Activated CD4-positive, CD25-positive, alpha-beta regulatory T cell treated with anti-CD3 and anti-CD28 coated beads, Interleukin-2, amount 50 U/mL, for 16 hours (primary cell): ENCODE measurements around the gene LENG8.
"Not testable (repeated sequence)": the region's sequence is repeated elsewhere in the genome, so short reads cannot be mapped to it uniquely, and the experiment has no call there.

ENCODE experiments used
- DNase-seq: peaks from one replicate; pipeline ENCODE4 v3.0.0-alpha.2; 2020; ENCODE audit warnings: low read depth, low spot score

LENG8 gene

GRCh38 chr19:54478677-54479266, 29.8 kb downstream of the LENG8 start:
- no peak for DNase-seq

DNA sequence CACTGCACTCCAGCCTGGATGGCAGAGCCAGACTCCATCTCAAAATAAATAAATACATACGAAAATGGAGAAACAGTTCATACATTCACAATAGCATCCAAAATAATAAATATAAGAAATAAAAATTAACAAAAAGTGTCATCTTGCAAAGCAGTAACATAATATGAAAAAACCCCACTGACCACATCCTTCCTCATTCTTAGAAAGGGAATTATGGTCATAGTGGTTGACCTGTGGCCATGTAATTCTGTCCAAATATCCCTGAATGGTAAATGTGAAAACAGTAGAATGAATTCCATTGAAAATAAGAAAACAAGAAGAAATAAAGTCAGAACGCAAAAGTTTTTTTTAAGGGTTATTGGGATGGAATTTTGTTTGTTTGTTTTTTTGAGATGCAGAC, 31.1 kb downstream of the LENG8 start:
- DNase-seq, result no peak

GRCh38 chr19:54481326-54481930, 32.4 kb downstream of the LENG8 start:
- DNase-seq, result no peak

GRCh38 chr19:54482889-54483288, 33.9 kb downstream of the LENG8 start:
- DNase-seq, result no peak

DNA sequence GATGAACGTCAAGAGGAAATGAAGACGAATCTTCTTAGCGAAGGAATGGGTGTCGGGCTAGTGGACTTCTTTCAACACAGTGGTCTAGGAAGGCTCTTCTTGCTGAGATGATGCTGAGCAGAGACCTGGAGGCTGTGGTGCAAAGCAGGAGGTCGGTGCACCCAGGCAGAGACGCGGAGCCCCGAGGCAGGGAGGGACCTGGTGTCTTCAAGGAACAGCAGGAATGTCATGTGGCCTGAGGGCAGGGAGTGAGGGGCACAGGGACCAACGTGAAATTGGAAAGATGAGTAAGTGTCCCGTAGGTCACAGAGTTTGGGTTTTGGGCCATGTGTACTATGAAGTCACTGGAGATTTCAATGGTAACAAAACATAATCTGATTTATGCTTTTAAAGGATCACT, 35.5 kb downstream of the LENG8 start:
- no peak for DNase-seq

DNA sequence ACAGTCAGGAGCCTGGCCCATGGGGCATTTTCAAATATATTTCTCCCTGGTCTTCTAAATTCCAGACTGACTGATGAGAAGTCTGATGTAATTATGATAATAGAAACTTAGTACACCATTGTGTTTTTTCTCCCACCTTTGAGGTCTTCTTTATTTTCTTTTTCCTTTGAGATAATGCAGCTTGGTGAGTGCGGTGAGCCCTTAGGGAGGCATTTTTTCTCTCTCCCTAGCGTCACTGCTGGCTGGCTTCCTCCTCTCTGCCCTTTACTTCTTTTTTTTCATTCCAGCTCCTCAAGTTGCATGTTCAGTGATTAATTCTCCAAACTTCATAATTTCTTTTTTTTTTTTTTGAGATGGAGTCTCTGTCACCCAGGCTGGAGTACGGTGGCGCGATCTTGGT, 36.9 kb downstream of the LENG8 start:
- DNase-seq, result no peak

DNA sequence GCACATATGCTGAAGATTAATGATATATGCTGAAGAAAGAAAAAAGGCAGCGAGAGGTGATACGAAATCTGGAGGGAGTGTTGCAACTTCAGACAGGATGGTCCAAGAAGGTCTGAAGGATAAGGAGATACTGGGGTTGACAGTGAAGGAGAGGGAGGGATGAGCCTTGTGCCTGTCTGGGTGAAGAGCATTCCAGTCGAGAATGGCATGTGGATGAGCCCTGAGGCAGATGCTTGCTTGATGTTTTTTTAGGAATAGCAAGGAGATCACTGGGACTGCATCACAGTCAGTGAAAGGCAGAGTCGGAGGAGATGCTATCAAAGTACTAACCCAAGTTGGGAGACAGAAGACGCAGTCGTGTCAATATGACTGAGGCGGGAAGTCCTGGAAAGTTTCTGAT, 40.3 kb downstream of the LENG8 start:
- DNase-seq, result no peak

DNA sequence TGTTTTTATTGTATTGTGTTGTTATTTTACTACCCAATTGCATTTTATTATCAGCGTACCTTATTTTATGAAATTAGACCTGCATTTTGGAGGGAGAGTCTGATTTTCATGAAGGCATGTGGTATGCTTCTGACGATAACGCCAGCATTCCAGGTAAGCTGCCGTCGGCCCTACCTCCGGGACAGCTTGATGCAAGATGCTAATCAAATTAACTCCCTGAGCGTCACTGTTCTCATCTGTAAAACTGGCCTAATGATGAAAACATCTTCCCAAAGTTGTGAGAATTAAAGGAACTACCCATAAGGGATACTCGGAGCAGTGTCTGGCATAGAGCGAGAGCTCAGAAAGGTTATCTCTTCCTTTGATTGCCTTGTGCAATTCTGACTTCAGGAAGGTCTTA, 40.8 kb downstream of the LENG8 start:
- no peak for DNase-seq

DNA sequence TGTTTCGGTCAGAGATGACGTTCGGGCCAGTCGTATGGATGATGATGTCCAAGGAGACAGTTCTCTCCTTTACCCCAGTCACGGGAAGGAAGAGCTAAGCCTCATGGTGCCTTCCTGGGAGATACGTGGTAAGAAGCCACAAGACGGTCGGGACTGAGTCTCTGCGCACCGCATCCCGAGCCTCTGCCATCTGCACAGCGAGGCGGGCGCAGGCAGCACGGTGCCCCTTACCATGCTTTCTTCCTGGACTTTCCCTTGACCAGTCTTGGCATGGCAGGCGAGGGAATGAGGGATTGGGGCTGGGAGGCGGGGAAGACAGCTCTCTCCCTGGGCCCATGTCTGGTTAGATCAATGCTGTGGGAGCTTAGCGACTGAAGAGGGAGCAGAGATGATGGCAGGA, 43.6 kb downstream of the LENG8 start:
- DNase-seq, result no peak

DNA sequence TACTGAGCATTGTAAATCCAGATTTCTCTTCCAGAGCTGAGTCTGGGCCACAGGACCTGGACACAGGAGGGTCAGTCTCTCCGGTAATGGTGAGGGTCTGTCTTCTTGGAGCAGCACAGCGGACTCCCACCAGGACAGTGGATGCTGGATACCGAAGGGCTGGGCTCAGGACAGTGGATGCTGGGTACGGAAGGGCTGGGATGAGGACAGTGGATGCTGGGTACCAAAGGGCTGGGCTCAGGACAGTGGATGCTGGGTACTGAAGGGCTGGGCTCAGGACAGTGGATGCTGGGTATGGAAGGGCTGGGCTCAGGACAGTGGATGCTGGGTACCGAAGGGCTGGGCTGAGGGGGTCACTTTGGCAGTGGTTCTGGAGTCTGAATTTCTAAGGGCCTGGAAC, 44.1 kb downstream of the LENG8 start:
- DNase-seq, result not testable (repeated sequence)

DNA sequence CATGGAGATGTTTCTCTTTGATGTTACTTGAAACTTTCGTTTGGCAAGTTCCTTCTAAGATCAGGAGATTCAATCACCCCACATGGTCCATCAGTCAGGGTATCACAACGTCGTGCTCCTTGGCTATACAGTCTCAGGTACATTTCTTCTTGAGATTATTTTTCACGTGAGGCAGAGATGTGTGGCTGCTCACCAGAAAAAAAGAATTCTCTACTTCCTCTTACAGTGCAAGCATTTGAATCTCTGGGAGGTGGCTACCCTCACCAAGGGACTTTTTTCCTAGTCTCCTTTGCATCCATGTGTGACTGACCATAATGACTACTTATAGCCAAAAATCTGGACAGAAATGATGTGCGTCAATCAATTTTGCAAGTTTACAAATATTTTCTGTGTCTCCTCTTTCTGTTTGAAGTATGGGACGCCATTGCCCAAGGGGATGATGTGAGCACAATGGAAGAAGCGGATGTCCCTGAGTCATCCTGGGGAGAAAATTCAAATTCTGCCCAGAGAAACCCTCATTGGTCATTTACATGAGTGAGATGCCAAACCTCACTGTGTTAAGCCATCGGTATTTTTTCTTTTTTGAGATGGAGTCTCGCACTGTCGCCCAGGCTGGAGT, 45.1 kb downstream of the LENG8 start:
- no peak for DNase-seq

- DNase-seq, result not testable (repeated sequence)
Measured at GRCh38 chr19:54495284-54495683, 46.3 kb downstream of the LENG8 start.

GRCh38 chr19:54497747-54498450, 48.9 kb downstream of the LENG8 start:
- DNase-seq, result not testable (repeated sequence)

DNA sequence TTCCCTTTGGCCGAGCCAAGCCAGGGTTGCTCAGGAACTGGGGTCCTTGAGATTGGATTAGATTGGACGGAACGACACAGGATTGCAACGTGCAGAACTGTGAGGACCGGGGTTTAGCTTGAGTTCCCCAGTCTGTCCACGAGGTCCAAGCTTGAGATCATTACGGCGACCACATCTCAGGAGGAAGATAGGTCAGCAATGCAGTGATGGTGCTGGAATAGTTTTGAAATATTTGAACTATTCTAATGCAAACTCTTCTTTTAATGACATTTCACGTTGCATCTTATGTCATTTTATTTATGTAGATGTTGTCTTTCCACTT, 49.4 kb downstream of the LENG8 start:
- DNase-seq, result not testable (repeated sequence)

DNA sequence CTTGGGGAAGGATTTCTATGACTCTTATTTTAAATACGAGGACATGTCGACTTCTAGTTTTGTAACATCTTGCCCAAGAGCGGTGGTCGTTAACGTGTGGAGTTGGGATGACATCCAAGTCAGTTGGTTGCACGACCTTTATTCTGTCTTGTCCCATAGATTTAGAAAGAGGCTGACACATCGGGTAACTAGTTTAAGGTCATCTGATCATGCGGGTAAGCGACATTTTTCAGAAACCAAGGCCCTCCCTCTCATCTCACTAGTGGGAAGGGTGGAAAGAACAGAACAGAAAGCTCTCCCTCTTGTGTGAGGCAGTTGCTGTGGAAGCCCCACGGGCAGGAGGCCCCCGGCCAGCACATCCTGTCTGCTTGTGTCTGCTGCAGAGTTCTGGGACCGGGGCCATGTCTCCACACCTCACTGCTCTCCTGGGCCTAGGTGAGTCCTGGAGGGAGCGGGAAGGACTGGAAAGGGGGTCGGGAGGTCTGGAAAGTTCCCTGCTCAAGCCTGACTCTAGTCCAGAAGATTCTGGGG, 53.6 kb downstream of the LENG8 start, which contains the start of gene LAIR2:
TSS of gene LAIR2 (plus strand) at position 314 of the 531 bp plus-strand sequence. CDS start at position 402, 88 bp downstream.
- no peak for DNase-seq

DNA sequence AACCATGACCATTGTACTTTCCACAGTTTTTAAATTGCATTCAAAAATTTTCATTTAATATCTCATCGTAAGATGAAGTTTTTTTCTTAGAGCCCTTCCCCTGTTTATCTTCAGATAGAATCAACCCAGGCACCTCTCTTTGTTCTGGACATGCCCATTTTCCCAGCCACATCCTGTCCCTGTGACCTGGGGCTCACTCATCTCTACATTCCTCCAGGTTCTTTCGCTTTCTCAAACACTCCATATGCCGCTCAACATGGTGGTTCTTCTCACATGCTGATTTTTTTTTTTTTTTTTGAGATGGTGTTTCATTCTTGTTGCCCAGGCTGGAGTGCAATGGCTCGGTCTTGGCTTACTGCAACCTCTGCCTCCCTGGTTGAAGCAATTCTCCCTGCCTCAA, 56.5 kb downstream of the LENG8 start:
- not testable (repeated sequence) for DNase-seq

GRCh38 chr19:54506079-54506478, 57.1 kb downstream of the LENG8 start:
- DNase-seq, result no peak

GRCh38 chr19:54507038-54507717, 58.2 kb downstream of the LENG8 start:
- DNase-seq, result not testable (repeated sequence)

DNA sequence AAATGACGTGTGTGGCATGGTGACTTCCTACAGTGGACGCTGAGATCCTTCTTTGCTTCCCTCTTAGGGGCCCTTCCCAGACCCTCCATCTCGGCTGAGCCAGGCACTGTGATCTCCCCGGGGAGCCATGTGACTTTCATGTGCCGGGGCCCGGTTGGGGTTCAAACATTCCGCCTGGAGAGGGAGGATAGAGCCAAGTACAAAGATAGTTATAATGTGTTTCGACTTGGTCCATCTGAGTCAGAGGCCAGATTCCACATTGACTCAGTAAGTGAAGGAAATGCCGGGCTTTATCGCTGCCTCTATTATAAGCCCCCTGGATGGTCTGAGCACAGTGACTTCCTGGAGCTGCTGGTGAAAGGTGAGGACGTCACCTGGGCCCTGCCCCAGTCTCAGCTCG, 58.8 kb downstream of the LENG8 start:
- DNase-seq, result no peak

GRCh38 chr19:54508487-54508886, 59.5 kb downstream of the LENG8 start:
- not testable (repeated sequence) for DNase-seq

DNA sequence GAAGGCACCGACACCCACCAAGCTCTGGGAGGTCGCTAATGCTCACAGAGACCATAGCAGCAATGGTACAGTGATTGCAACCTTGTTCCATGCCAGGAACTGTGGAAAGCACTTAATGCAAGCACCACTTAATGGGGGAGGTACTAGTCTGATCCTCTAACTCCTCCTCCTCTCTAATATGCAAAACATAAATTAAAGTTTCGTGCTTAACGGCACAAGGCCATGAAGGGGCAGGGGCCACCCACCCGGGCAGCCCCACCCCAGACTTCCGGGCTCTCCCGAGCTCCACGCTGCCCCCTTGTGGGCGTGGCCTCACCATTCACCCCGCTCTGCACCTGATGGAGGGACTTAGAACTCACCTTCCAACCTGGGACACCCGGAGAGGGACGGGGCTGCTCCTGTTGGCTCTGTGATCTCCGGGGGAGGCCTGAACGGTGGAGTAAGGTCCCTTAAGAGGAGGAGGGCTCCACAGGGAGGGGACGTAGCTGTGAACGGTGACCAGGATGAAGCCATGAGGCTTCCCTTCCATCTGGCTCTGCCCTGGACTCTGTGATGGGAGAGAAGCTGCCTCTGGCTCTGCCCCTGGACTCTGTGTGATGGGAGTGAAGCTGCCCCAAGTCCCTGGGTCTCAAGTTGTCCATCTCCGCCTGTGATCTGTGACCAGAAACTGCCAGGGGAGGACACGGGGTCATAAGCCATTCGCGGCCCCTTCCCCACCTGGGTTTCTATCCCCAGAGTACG, 60.4 kb downstream of the LENG8 start:
- not testable (repeated sequence) for DNase-seq
